Vagina (tissue), 2 donors: ENCODE measurements around the gene CAMKK1. TPM values are rescaled to one million over a fixed set of nuclear protein-coding genes. Genes with fewer than 3 reads are reported as not detected.

ENCODE experiments used
- DNase-seq, 2 donors: peaks; one replicate each; pipeline ENCODE4 v3.0.0-alpha.2; 2017; ENCODE audit errors: extremely low spot score in 2 of 2
- H3K27ac ChIP-seq: fragments of 200-600 bp; sonication (generic); one replicate; pipeline ENCODE4 v1.5.1; 2019
- H3K27me3 ChIP-seq: fragments of 200-600 bp; sonication (generic); one replicate; pipeline ENCODE4 v1.5.1; 2019
- H3K36me3 ChIP-seq, 2 donors: fragments of 200-600 bp; sonication (generic); one replicate each; pipeline ENCODE4 v1.5.1; 2017 to 2019
- H3K4me1 ChIP-seq: fragments of 200-600 bp; sonication (generic); one replicate; pipeline ENCODE4 v1.5.1; 2019
- H3K4me3 ChIP-seq, 2 donors: fragments of 200-600 bp; sonication (generic); 1 replicate in 1 of 2; 2 replicates in 1 of 2; pipeline ENCODE4 v1.5.1; 2016 to 2019
- H3K9me3 ChIP-seq: fragments of 200-600 bp; sonication (generic); one replicate; pipeline ENCODE4 v1.5.1; 2019
- CTCF ChIP-seq, 3 experiments: fragments of 450-650 bp in 2 of 3; fragments of 200-600 bp in 1 of 3; sonication (generic) in 1 of 3; IDR thresholded peaks; one replicate each; pipeline ENCODE4 v1.5.1; 2017 to 2019; ENCODE audit warnings: antibody characterized with exemption in 3 of 3, mild to moderate bottlenecking in 2 of 3, moderate library complexity in 2 of 3
- POLR2A ChIP-seq, 2 donors: fragments of 450-650 bp; IDR thresholded peaks; one replicate each; pipeline ENCODE4 v1.6.1; 2017; ENCODE audit warnings: antibody characterized with exemption in 2 of 2, mild to moderate bottlenecking in 2 of 2, moderate library complexity in 2 of 2
- POLR2AphosphoS5 ChIP-seq, 2 donors: sonication (generic); formaldehyde crosslinking; IDR thresholded peaks; one replicate each; pipeline ENCODE4 v1.9.0; 2017; ENCODE audit warnings: antibody characterized with exemption in 2 of 2, mild to moderate bottlenecking in 2 of 2, low read depth in 1 of 2; ENCODE audit not compliant: insufficient read depth in 1 of 2
- intact Hi-C: fragments of 100-400 bp; cut with DNase I; formaldehyde crosslinking; loops from one replicate; pipeline ENCODE4 v1.15.1; 2023
- total RNA-seq: library from RNA; depleted of rRNA; stranded (reverse); fragments of >200 nt; gene quantifications from one replicate; pipeline ENCODE4 v1.2.3, GENCODE V29; 2016

The CAMKK1 gene
- total RNA-seq, 1 donor from 2014 or later, result 12.0 TPM

GRCh38 chr17:3813171-3813570, 79.7 kb downstream of the CAMKK1 start:
- H3K4me3 ChIP-seq, result no peak overlapping the region
- intact Hi-C loops, result no loop called here
- DNase-seq, result no peak
- peaks cover 0 to 84% of the 10 kb centered on the region in 2 donors for H3K36me3 ChIP-seq
- H3K4me1 ChIP-seq, result no peaks in the 10 kb centered on the region
- TF ChIP-seq POLR2A (IDR thresholded peaks at IDR 0.05) (no peak), POLR2AphosphoS5 (IDR thresholded peaks at IDR 0.05; ENCODE audit: insufficient read depth in 1 of 2, low read depth in 1 of 2) (no peak)
- H3K27me3 ChIP-seq, result no peaks in the 10 kb centered on the region
- no peaks in the 10 kb centered on the region for H3K9me3 ChIP-seq
- no peak overlapping the region for H3K27ac ChIP-seq

GRCh38 chr17:3812771-3813170, 80.1 kb downstream of the CAMKK1 start:
- no peak for DNase-seq
- Histone ChIP-seq H3K36me3 (peaks cover 0 to 82% of the 10 kb centered on the region in 2 donors), H3K27ac (no peak overlapping the region), H3K4me1 (no peaks in the 10 kb centered on the region), H3K9me3 (no peaks in the 10 kb centered on the region), H3K27me3 (no peaks in the 10 kb centered on the region), H3K4me3 (no peak overlapping the region)
- intact Hi-C loops, result no loop called here
- no peak for TF ChIP-seq CTCF (IDR thresholded peaks at IDR 0.05)
- TF ChIP-seq POLR2A (IDR thresholded peaks at IDR 0.05), result no peak
- no peak for TF ChIP-seq POLR2AphosphoS5 (IDR thresholded peaks at IDR 0.05; ENCODE audit: insufficient read depth in 1 of 2, low read depth in 1 of 2)

GRCh38 chr17:3812284-3812683, 80.6 kb downstream of the CAMKK1 start:
- TF ChIP-seq POLR2AphosphoS5 (IDR thresholded peaks at IDR 0.05; ENCODE audit: insufficient read depth in 1 of 2, low read depth in 1 of 2) (no peak), CTCF (IDR thresholded peaks at IDR 0.05) (no peak), POLR2A (IDR thresholded peaks at IDR 0.05) (no peak)
- DNase-seq, result no peak
- H3K9me3 ChIP-seq, result no peaks in the 10 kb centered on the region
- H3K27ac ChIP-seq, result no peak overlapping the region
- H3K4me1 ChIP-seq, result no peaks in the 10 kb centered on the region
- H3K36me3 ChIP-seq, result peaks cover 0 to 82% of the 10 kb centered on the region in 2 donors
- intact Hi-C loops, result no loop called here
- H3K4me3 ChIP-seq, result no peak overlapping the region
- no peaks in the 10 kb centered on the region for H3K27me3 ChIP-seq

Other genes with a start within 250 kb of the CAMKK1 start
- 78.1 TPM for gene TAX1BP3, start 224.5 kb downstream of the CAMKK1 start, total RNA-seq
- 18.9 TPM for gene EMC6, start 224.2 kb downstream of the CAMKK1 start, total RNA-seq
- gene P2RX5, start 196.9 kb downstream of the CAMKK1 start, total RNA-seq, result 1.7 TPM
- 0.74 TPM for gene HASPIN, start 169.2 kb downstream of the CAMKK1 start, total RNA-seq
- gene ITGAE, start 91.9 kb downstream of the CAMKK1 start, total RNA-seq, result 30.9 TPM
- 20.6 TPM for gene NCBP3, start 46.8 kb downstream of the CAMKK1 start, total RNA-seq
- gene P2RX1, start 23.4 kb upstream of the CAMKK1 start, total RNA-seq, result 4.2 TPM
- gene ATP2A3, start 71.4 kb upstream of the CAMKK1 start, total RNA-seq, result 15.5 TPM
- gene ZZEF1, start 250.0 kb upstream of the CAMKK1 start, total RNA-seq, result 56.7 TPM